GM21528 (cell line): ENCODE results near the gene NCKAP5.

Experiments
- ATAC-seq: cut with Tn5 transposase; IDR thresholded peaks from one replicate; pipeline ENCODE4 v1.9.1; 2021; ENCODE audit warnings: mild to moderate bottlenecking, moderate library complexity; ENCODE audit not compliant: unreplicated experiment, low FRiP score

The NCKAP5 gene

DNA sequence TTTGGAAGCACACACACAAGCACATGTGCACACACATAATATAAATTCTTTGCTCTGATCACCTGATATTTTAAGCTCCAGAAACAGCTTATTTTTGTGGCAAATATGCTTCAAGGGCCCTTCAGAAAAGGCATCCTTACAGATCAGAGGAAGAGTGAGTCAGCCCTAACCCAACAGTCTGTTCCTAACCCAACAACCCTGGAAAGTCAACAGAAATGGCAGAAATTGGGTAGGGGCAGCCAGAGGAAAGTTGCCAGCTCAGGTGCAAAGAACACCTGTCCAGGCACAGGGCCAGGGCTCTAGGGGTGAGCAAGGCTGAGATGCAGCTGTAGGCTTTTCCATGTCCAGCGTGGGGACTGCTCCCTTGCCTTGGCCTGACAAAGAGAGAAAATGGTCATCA is 6.4 kb upstream of the NCKAP5 start:
- ATAC-seq = no peak

DNA sequence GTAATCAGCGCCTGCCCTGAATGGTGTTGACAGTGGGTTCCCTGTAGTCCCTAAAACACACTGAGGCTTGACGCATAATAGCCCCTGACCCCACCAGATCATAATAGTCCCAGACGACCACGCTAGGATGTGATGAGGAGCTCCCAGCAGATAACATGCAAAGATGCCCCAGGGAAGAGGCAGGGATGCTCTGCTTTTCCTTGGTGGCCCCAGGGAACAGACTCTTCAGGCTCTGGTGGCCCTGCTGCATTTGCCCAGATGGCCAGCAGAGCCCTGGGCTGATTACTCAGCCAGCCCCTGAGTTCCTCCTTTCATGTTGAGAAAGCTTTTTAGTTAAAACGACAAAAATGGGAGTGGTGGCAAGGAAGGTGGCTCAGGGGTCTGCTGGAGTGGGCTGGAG is 5.9 kb upstream of the NCKAP5 start:
- no peak for ATAC-seq

DNA sequence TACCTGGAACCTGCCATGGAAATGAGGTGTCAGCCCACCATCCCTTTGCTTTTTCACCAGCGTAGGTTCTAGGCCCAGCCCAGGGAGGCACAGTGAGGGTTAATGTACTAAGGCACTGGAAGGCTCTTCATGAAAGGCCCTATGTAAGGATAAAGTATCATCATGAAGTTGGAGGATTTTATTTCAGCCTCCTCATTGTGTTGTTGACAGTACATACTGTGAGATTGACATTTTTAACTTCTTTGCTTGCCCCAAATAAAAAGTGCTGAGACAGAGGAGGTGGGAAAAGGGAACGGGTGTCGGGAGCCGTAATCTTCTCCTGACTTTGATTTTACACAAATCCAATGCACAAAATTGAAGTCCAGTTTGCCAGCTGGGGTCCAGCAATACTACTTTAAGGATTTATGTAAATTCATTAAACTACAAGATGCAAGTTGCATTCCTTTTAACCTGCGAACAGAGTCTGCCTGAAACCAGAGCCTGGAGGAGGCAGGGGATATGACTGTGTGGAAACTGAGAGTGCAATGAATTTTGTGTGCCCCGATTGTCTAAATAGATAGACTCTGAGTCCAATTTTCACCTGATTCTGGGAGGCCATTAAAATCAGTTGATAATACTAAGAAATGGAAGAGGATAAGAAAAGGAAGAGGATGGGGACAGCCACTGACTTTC is 5.4 kb upstream of the NCKAP5 start:
- ATAC-seq = no peak

DNA sequence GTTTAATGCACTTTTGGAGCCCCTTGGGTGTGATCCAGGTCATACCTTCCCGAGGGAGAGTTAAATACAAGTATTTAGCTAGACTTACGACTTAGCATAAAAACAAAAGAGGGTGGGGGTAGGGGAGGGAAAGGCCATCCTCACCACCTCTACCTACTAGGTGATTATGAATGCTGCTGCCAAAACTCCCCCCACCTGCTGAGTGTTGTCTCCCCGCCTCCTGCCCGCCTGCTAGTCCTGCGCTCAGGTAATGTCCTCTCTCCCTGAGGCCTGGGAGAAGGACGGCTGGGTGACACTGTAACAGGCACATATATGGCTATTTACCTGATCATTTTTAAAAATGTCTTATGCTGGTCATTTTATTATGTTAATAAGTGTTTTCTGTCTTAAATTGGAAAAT is 3.0 kb upstream of the NCKAP5 start:
- ATAC-seq = no peak

DNA sequence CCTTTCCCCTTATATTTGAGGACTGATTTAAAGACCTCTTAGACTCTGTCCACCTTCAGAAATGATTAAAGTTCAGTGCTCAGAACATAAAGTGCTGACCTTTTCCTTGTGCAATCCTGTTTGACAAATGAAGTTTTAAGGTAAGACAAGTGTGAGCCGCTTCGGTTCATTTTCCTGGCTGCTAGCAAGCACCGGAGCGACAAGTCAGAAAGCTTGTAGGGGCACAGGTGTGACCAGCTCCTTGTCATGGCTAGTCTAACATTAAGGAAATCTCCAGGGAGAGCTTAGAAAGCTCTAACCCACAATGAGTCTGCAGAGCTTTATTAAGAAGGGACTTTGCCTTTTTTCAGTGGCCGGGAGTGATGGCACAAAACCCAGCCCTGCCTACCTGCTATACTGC is 2.3 kb upstream of the NCKAP5 start:
- ATAC-seq = no peak

DNA sequence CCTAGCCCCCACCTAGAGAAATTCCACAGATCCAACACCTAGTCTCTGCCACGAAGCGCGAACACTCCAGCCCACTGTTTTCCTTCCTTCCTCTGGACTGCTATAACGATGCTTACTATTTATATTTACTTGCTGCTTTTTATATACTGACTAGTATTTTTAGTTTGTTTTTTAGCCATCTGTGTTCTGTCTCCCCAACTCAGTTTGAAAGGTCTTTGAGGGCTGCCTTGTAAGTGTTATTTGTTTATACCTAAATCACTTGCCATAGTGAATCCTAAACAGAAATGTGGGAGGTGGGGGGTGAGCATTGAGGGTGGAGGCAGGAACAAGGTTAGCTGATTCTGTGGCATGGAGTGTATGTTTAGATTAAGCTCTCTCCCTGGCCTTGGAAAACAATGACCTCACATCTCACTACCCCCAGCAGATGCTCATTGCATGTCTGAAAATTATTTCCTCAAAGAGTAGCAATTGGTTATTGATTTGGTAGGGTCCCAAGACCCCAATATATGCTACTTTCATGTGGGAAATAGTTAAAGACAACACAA is 1.1 kb upstream of the NCKAP5 start:
- ATAC-seq = no peak

DNA sequence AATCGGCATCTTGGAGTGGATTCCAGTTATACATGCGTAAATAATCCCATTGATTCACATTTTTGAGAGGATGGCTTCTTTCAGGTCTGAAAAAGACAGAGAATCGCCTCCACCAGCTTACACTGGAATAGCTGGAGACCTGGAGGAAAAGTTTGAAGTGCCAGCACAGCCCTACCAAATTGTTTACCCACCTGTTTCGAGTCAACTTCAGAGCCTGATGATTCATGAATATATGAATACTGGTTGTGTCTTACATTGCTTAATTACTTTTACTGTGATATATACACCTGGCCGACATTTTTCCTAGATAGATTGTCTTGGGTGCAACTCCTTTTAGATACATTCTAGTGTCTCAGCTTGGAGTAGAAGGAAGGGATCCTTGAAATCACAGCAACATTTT is 335 bp upstream of the NCKAP5 start:
- no peak for ATAC-seq

DNA sequence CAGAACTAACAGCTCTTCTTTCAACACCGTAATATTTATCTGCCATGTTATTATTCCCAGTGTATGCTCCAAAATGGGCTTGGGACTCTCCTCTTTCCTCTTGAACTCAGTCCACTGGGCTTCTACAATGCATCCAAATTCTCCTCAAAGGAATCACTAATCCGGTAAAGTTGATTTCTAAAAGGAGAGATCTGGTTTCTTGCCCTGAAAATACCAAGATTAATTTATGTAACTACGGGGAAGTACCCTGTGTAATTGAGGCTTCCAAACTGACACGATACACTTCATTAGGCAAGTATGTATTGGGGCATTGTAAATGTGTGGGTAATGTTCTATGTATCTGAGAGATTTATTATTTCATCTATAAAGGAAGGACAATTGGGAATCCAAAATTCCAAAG is 5.7 kb downstream of the NCKAP5 start:
- ATAC-seq = no peak

DNA sequence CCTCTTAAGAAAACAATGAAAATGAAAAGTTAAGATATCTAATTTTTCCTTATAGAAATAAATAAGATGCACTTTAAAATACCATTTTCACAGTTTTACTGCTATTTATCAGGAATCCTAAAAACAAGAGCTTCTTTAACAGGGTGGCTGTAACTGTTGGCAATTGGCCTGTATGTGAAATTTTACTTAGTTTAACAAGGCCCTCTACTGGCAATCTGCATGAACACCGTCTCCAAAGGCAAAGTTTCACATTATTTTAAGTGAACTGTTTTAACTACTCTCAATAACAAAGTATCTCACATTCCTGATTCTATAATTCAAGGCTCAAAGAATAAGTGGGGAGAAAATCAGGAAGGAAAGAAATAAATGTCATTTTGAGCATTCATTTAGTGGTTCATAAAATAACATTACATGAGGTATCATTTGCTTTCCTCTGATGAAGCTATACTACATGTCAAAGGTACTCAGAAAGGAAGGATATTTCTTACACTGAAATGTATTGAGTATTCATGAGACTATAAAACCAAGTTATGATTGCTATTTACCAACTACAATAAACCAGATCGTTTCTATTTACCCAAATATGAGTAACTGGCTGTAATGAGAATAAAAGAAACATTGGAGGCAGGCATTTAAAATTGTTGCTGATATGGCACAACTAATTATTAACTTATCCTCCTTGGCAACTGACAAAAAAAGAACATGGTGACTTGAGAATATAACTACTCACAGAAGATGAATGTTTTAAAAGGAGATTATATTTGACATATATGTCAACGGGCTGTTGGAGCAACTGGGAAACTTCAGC is 7.0 kb downstream of the NCKAP5 start:
- peak; percentile 64 for ATAC-seq

DNA sequence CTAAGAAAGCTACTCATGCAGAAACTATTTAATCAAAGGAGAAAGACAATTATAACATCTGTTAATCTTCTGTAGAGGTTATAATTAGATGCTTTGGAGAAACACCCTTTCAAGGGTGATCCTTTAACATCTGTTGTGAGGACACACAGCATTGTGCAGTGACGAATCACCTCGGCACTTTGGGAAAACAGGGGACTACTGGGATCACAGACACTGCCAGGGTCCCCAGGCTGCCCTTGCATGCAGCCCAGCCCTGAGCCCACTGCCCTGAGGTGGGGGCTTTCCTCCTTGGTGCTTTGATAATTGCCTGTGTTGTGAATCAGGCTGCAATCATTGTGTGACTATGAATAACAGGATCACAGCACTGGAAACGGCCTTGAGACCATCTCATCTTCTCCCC is 10.6 kb downstream of the NCKAP5 start:
- no peak for ATAC-seq

DNA sequence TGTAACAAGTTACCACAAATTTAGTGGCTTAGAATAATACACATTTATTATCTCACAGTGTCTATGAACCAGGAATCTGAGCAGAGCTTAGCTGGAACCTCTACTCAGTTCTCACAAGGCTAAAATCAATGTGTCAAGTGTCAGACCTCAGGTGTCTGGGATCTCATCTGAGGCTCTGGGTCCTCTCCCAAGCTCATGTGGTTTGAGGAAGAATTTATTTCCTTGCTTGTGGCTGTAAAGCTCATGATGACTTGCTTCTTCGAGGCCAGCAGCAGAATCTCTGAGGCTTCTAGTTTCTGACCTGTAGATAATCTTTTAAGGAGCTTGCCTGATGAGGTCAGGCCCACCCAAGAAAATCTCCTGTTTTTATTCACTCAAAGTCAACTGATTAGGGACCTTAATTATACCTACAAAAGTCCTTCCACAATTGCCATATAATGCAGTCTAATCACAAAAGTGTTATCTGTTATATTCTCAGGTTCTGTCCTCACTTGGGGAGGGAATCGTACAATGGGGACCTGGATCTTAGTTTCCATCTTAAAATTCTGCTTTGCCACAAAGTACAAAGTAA is 14.3 kb downstream of the NCKAP5 start:
- ATAC-seq = no peak

DNA sequence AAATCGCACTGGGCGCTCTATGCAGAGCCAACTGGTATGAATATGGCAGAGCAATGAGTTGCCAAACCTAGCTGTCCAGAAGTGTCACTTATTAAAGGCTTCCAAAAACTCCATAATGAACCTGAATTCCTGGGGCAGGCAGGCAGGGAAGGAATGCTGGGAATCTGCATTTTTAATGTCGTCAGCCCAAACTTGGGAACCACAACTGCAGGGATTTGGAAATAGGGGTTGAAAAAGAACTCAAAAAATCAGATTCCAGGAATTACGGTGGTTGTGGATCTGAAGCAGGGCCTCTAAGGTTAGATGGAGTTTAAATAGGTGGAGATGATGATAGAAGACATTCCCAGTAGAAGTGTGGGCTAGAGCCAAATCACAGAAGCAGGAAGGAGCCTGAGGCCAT is 15.0 kb downstream of the NCKAP5 start:
- ATAC-seq = no peak

DNA sequence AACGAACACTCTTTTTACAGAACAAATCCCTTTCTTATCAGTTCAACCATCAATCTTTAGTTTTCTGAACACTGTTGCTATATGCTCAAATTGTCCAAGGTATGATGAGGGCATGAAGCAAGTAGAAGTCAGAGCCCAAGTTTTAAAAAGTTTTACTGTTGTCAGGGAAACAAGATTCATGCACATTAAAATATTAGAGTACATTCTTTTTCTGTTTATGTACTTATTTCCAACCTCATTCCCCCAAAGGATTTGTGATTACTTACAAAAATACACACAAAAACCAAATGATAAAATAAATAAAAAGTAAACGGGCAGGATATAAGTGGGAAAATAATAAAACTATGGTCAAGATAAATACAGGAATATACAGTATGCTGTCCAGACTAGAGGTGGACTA is 15.4 kb downstream of the NCKAP5 start:
- no peak for ATAC-seq

DNA sequence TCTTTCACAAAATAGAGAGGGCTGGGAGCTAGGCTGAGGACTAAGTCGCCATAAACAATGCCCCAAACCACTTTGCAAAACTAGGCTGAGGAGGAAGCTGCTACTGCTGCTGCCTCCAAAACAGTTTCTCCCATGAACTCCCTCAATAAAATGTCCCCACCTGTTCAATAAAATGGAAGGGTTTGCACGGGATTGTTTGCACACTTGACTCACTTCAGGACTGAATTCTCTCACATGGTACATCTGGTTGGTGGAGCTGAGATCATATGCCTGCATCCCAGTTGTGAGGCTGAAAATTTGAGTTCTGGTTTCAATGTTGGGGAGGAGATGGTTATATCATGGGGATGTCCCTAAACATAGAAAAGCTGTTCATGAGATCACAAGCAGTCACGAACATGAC is 26.5 kb downstream of the NCKAP5 start:
- ATAC-seq = no peak

DNA sequence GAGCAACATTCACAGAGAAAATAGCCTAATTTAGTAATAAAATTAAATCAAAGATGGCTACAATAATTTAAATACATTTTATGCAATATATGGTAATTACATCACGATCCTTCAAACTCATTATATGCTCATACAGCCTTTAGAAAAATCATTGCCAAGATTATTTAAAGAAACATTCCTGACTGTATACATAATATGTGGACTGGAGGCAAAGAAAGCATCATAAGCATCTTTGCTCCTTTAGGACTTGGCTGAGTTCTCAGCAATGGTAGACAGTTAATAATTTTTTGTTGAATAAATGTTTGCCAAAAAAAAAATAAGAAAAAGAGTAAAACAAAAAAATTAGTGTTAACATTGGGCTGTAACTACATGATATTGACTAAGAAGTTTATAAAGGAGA is 26.9 kb downstream of the NCKAP5 start:
- no peak for ATAC-seq

DNA sequence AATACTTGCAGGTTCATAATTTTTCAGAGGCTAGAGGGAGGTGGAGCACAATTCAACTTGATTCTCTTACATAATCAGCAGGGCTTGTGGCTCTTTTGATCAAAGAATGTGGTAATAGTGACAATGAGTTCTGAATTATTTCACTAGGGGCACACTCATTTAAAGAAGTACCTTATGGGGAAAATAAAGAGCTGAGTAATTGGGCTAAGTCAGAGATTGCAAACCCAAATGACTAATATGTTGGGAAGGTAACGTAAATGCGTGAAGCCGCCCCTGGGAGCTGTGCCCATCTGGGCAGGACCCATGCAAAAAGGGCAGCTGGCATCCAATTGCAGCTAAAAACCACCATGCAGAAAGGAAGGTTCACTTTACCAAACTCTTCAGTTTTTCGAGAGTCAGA is 35.3 kb downstream of the NCKAP5 start:
- ATAC-seq = no peak

DNA sequence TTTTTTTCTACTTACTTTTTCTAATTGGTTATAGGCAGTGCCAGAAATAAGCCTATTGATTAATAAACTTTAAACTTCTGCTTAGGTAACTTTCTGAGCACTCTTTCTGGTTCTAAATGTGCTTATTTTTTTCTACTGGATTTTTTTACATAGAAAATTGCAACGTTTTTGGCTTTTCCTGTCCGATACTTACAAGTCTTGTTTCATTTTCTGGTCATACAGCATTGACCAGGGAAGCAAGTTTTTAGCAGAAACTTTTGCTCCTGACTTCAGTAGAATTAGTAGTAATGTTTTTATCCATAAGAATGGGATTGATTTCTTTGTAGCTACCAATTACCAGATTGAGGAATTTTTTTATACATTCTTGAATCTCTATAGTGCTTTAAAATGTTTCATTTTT is 36.9 kb downstream of the NCKAP5 start:
- ATAC-seq = no peak

DNA sequence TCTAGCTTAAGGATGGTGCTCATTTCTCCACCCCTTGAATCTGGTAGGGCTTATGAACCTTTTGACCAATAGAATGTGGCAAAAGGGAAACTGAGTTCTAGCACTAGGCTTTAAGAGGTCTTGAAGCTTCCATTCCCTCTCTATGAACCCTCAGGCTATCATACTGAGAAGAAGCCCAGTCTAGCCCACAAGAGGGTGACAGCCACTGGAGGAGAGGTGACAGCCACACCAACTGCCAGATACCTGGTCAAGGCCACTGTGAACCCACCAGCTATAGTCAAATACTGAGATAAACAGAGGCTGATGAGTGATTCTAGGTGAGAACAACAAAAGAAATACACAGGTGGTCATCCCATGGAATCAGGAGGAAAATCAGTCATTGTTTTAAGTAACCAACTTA is 37.6 kb downstream of the NCKAP5 start:
- ATAC-seq = no peak

DNA sequence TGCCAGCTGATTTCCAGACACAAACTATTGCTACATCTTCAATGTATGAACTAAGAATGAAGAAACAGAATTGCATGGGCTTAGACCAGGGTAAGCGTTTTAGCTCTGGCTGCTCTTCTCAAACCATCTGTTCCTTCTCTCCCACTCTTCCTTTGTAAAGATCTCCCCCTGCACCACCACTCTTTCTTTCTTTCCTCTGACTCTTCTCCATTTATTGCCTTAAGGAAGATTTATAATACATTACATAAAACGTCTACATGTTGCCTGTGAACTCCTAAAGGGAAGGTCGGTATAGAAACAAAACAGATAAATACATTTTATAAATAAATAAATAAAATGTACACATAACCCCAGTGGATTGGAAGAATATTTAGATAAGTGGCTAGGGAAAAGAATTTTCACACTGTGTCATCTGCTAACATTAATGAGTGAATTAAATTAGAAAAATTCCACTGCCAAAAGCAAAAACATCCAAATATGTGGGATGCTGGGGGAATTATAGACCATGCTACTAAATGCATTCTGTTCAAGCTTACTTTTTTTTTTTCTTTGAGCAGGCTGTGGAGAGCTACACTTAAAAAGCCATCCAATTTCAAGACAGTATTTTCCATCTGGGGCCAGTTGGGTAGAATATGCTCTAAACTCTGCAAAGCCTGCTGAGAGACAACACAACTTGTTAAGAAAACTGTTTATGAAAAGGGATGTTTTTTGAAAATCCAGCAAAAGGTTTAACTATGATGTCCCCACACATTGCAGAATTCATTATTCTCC is 41.5 kb downstream of the NCKAP5 start:
- ATAC-seq = no peak

DNA sequence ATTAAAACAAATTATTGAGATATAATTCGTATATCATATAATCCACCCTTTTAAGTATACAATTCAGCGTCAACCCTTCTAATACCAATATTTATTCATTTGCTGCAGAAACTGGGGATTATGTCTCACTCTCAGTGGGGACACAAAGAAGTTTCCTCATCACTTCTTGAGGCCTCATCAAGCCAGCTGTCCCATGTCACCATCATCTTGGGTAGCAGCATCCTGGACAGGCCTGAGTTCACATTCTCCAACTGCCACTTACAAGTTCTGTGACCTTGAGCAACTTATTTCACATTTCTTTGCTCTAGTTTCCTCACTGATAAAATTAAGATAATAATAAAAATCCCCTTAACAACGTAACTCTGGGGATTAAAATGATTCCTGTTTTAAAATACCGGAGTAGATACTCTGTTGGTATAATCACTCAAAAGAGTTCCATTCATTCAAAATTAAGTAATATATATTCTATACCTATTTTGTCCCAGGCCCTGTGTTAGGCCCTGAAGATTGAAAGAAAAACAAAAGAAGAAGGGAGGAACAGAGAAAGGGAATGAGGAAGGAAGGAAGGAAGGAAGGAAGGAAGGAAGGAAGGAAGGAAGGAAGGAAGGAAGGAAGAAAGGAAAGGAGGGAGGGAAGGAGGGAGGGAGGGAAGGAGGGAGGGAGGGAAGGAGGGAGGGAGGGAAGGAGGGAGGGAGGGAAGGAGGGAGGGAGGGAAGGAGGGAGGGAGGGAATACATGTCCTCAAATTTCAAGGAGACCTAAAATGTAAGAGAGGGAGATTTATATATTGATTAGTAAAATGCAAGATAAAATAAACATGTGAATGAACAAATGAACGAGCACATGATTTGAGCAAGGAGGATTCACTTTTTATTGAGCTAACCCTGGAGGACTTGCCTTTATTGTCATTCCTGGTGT is 42.4 kb downstream of the NCKAP5 start:
- no peak for ATAC-seq
